ENCODE measurements around the gene ACKR1.

The ACKR1 gene

GRCh38 chr1:159187647-159188374 is 16.9 kb upstream of the ACKR1 start:
- DNase-seq (ENCODE audit: low read depth): no peak

DNA sequence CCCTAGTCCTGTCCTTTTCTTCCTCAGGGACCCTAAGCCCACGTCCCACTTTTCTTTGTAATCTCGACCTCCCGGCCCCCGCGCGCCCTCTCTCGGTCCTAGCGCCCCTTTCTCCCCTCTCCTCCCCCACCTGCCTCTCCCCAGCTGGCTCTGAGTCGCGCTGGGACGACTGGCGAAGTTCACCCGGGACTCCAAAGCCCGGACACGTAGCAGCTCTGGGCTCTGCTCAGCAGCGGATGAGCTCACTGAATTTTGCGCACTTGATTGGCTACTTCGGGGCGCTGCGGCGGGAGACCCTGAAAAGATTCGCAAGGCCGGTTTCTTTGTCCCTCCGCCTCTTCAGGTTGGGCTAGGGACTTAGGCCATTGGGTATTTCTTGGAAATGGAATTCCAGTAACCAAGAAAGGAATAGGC is 16.3 kb upstream of the ACKR1 start:
- no peak for DNase-seq (ENCODE audit: low read depth)

DNA sequence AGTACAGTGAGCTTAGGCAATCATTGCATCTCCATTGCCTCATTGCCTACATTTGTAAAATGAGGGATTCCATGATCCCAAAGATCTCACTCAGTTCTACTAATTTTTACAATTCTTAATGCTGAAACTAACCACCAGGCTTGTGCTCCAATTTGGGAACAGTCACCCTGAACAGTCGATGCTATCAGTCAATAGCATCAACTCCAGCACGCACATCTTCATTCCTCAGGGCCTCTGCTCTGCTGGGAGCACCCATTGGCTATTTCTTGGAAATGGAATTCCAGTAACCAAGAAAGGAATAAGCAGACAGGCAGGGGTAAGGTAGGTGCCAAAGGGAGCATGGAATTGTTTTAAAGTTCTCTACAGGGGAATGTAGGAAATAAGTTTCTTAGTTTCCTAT is 14.2 kb upstream of the ACKR1 start:
- DNase-seq (ENCODE audit: low read depth): no peak

DNA sequence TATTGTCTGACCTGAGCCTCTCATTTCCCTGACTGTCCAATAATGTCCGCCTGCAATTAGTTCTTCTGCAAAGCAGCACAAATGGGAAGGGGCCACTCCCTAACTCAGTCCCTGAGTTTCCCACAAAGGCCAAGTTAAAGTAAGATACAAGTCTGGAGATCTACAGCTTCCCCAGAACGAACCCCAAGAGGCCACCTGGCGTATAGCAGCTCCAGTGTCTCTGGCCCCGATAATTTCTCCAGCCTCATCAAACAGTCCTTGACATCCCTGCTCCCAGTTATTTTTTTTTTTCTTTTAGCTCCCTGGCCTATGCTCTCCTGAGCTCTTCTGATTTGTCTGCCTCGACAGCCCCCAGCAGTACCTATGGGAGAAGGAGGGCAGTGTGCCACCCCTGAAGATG is 8.1 kb upstream of the ACKR1 start:
- DNase-seq (ENCODE audit: low read depth): no peak

DNA sequence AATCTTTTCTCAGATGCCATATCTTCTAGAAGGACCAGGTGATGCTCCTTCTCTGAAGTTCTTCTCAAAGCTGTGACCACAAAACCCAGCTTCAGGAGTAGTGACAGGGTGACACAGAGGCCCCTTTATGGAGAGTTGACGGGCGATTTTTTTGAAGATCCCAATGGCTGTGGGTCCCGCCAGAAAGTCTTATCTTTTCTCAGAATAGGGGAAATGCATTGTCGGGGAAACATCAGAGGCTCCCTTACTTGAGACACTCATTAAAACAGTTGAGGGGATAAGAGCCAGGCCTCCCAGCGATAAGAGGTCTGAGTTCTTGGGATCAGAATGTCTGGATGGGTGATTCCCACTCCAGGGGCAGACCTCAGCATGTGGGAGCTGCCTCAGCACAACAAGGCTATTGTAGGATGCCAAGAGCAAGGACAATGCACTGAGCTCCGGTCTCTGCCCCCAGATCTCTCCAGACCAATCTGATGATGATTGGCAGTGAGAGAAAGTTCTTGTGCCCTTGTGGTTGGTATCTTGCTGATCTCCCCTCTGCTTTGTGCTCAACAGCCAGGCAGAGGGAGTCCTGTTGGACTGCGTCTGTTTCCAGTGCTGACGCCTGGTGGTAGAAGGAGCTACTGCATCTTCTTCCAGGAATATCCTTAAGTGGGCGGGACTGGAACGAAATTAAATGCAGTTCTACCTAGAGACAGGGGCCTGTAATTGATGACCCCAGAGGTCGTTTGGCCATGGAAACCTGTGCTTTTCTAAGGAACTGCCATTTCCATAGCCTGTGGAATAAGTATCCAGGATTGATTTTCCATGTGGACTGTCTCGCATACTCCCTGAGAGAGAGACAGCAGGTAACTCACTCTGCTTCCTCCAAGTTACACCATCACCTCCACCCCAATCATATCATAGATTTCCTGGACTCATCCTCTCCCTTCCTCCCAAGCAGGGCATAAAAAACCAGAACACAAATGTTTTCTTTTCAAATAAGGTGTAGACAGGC is 6.8 kb upstream of the ACKR1 start:
- peak; percentile 4 for DNase-seq (ENCODE audit: low read depth)

DNA sequence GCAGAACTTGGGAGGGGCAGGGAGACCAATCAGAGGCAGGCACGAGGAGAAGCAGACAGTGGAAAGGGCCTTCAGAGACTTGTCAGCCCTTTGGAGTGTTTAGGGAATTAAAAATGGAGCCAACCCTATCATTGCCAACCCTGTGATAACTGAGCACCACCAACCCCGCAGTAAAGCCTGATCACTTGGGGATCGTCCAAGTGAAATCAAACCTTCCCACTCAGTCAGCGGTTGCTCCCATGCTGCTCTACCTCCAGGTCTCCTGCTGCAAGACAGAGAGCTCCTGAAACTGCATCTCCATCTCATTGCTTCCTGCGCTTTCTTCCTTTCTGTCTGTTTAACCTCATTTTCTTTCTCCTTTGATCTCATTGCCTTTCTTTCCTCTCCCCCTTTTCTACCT is 4.8 kb upstream of the ACKR1 start:
- no peak for DNase-seq (ENCODE audit: low read depth)

DNA sequence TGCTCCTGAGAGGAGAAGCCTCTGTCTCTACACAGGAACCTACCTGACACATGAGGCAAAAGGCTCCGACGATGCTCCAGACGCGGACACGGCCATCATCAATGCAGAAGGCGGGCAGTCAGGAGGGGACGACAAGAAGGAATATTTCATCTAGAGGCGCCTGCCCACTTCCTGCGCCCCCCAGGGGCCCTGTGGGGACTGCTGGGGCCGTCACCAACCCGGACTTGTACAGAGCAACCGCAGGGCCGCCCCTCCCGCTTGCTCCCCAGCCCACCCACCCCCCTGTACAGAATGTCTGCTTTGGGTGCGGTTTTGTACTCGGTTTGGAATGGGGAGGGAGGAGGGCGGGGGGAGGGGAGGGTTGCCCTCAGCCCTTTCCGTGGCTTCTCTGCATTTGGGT is 3.9 kb upstream of the ACKR1 start:
- DNase-seq (ENCODE audit: low read depth): no peak

GRCh38 chr1:159201642-159202041 is 3.0 kb upstream of the ACKR1 start:
- DNase-seq (ENCODE audit: low read depth): no peak

- no peak for DNase-seq (ENCODE audit: low read depth)
Measured at GRCh38 chr1:159203610-159204009, 1.1 kb upstream of the ACKR1 start.

DNA sequence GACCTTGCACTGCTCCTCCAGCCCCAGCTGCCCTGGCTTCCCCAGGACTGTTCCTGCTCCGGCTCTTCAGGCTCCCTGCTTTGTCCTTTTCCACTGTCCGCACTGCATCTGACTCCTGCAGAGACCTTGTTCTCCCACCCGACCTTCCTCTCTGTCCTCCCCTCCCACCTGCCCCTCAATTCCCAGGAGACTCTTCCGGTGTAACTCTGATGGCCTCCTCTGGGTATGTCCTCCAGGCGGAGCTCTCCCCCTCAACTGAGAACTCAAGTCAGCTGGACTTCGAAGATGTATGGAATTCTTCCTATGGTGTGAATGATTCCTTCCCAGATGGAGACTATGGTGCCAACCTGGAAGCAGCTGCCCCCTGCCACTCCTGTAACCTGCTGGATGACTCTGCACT is 550 bp downstream of the ACKR1 start:
- DNase-seq (ENCODE audit: low read depth): no peak

DNA sequence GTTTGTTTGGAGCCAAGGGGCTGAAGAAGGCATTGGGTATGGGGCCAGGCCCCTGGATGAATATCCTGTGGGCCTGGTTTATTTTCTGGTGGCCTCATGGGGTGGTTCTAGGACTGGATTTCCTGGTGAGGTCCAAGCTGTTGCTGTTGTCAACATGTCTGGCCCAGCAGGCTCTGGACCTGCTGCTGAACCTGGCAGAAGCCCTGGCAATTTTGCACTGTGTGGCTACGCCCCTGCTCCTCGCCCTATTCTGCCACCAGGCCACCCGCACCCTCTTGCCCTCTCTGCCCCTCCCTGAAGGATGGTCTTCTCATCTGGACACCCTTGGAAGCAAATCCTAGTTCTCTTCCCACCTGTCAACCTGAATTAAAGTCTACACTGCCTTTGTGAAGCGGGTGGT is 1.4 kb downstream of the ACKR1 start:
- DNase-seq (ENCODE audit: low read depth): no peak

DNA sequence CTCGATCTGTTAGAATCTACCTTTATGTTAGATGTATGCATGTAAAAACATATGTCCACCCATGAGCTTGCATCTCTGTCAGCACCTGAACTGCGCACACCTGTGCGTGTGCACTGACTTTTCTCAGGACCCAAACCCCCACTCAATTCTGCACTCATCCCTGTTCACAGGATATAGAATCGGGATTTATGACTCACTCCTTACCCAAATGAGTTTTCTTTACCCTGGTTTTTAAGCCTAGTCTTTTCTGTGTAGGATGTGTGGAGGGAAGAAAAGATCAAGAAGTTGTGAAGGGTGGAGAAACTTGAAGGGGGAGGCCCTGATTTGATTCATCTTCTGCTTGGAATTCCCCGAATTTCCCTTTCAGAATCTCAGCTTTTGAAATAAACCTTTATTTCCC is 2.4 kb downstream of the ACKR1 start:
- no peak for DNase-seq (ENCODE audit: low read depth)

GRCh38 chr1:159207774-159208173 is 3.1 kb downstream of the ACKR1 start:
- no peak for DNase-seq (ENCODE audit: low read depth)

GRCh38 chr1:159208175-159208825 is 3.6 kb downstream of the ACKR1 start:
- no peak for DNase-seq (ENCODE audit: low read depth)

- no peak for DNase-seq (ENCODE audit: low read depth)
Measured at GRCh38 chr1:159209061-159209460, 4.4 kb downstream of the ACKR1 start.

- peak; percentile 25 for DNase-seq (ENCODE audit: low read depth)
Measured at GRCh38 chr1:159211331-159212136, 6.9 kb downstream of the ACKR1 start.

DNA sequence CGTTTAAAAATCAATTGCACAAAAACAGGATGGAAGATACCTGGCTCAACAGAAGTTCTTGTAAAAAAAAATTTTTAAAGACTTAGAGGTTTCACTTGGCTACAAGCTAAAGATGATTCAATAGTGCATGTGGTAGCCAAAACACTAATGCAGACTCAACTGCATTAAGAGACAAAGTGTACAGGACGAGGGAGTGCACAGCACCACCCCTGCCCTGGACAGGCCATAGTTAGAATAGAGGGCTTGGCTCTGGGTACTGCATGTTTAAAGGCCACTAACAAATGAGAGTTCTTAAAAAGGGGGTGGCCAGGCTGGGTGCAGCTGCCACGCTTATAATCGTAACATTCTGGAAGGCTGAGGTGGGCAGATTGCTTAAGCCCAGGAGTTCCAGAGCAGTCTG is 7.9 kb downstream of the ACKR1 start:
- DNase-seq (ENCODE audit: low read depth): no peak

DNA sequence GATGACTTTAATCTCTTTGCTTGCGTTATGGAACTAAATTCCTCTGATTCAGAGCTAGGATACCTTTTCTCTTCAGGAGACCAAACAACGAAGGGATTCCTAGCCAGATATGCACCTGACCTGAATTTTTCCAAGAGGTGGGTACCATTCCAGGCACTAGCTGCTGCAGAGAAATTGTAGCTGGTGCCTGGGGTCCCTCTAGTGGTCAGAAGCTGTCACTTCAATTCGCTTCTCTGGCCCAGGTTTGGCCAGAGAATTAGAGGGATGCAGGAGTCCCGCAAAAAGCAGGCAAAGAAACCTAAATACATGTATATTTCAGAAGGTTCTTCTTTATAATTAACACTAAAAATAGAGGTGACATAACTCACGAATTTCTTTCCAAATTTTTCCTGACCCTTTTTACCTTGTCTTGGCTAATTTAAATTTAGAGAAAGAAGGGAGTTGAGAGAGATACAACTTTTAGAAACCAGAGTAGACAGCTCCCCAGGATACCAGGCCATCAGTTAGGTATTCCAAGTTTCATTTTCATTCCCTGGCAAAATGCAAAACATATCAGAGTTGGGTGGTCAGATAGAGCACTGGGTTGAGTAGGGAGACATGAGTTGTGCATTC is 9.6 kb downstream of the ACKR1 start:
- DNase-seq (ENCODE audit: low read depth): peak; percentile 5

DNA sequence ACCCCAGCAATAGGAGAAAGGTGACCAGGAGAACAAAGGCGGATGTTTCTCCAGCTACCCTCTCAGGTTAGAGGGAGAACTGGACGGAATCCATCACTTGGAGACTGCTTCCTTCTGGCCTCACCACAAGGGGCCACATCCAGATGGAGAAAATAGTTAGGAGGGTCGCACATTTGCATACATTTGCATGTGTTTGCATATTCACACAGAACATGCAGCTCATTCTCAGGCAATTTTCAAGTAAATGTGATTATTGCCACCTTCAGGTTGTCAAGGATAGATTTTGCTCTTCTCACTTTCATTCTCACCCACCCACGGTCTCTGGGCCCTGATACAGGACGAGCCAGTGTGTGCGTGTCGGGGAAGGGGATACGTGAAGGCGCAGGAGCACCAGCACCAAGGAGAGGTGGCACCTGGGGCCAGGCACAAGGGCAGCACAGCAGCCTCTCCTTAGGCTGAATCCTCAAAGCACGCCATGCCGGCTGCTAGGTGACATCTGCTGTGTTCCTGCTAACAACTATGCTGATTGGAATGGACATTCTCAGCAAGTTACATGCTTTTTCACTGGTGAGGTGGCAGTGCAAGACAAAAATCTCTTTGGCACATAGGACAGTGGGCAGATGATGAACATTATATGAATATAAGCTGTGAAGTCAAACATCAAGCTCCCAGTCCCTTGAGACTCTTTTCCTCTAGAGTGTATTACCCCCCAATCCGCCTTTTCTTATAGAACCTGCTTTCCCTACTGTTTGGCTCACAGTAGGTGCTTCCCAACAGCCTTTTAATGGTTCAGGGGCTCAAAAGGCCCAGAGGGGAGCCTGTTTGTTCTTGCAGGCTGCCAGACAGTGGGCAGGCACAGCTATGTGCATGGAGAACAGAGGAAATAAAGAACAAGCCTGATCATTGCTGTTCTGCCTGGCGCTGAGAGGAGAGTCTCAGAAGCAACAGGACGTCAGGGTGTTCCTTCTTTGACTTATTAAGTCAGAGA is 14.3 kb downstream of the ACKR1 start:
- no peak for DNase-seq (ENCODE audit: low read depth)

Measured in activated T-helper 9 cell treated with anti-CD3 and anti-CD28 coated beads, Interleukin-2, amount 50 U/mL, for 16 hours (primary cell).